Spleen (tissue), 11 donors: ENCODE measurements around the gene ICAM1. TPM values are rescaled to one million over a fixed set of nuclear protein-coding genes. Genes with fewer than 3 reads are reported as not detected.

ENCODE experiments used
- DNase-seq: peaks from one replicate; pipeline ENCODE4 v3.0.0-alpha.2; 2020
- H3K27ac ChIP-seq, 8 donors: fragments of 200-600 bp; sonication (generic) in 7 of 8; 1 replicate in 4 of 8; 2 replicates in 4 of 8; pipeline versions ENCODE4 v1.5.0 to v1.8.0; 2016 to 2021; ENCODE audit warnings: inconsistent platforms in 4 of 8, mild to moderate bottlenecking in 4 of 8, moderate library complexity in 1 of 8
- H3K27me3 ChIP-seq, 7 donors: fragments of 200-600 bp; sonication (generic) in 6 of 7; replicated peaks in 1 of 7; 1 replicate in 4 of 7; 2 replicates in 3 of 7; pipeline versions ENCODE4 v1.5.0 to v1.8.0; 2016 to 2021; ENCODE audit warnings: inconsistent platforms in 3 of 7, mild to moderate bottlenecking in 1 of 7
- H3K36me3 ChIP-seq, 6 donors: fragments of 200-600 bp; sonication (generic) in 5 of 6; 1 replicate in 4 of 6; 2 replicates in 2 of 6; pipeline versions ENCODE4 v1.5.0 to v1.8.0; 2016 to 2021; ENCODE audit warnings: inconsistent platforms in 2 of 6
- H3K4me1 ChIP-seq, 6 donors: fragments of 200-600 bp; sonication (generic) in 5 of 6; 1 replicate in 3 of 6; 2 replicates in 3 of 6; pipeline versions ENCODE4 v1.5.0 to v1.8.0; 2016 to 2021; ENCODE audit warnings: inconsistent platforms in 3 of 6
- H3K4me3 ChIP-seq, 8 donors: fragments of 200-600 bp; sonication (generic) in 7 of 8; 1 replicate in 4 of 8; 2 replicates in 4 of 8; pipeline versions ENCODE4 v1.5.0 to v1.8.0; 2016 to 2021; ENCODE audit warnings: inconsistent platforms in 4 of 8, mild to moderate bottlenecking in 4 of 8, moderate library complexity in 2 of 8
- H3K9me3 ChIP-seq, 8 donors: fragments of 200-600 bp; sonication (generic) in 7 of 8; 1 replicate in 4 of 8; 2 replicates in 4 of 8; pipeline versions ENCODE4 v1.5.0 to v1.8.0; 2016 to 2021; ENCODE audit warnings: inconsistent platforms in 4 of 8
- CTCF ChIP-seq, 11 experiments: fragments of 200-600 bp in 7 of 11; fragments of 450-650 bp in 4 of 11; sonication (generic) in 4 of 11; IDR thresholded peaks in 8 of 11; conservative IDR thresholded peaks in 3 of 11; 1 replicate in 7 of 11; 2 replicates in 4 of 11; pipeline versions ENCODE4 v1.4.0 to v1.8.0; 2016 to 2021; ENCODE audit warnings: antibody characterized with exemption in 11 of 11, inconsistent platforms in 4 of 11, mild to moderate bottlenecking in 1 of 11
- POLR2A ChIP-seq, 3 donors: fragments of 450-650 bp; IDR thresholded peaks; one replicate each; pipeline ENCODE4 v1.5.1; 2017; ENCODE audit warnings: antibody characterized with exemption in 3 of 3, mild to moderate bottlenecking in 1 of 3
- POLR2AphosphoS5 ChIP-seq, 3 donors: sonication (generic); formaldehyde crosslinking; IDR thresholded peaks; one replicate each; pipeline ENCODE4 v1.5.1; 2017; ENCODE audit warnings: antibody characterized with exemption in 3 of 3
- WGBS, 5 donors: extraction: QIAGEN DNeasy Blood & Tissue Kit in 3 of 5; methylation state at CpG; one replicate each; pipeline versions ENCODE4 v1.1.5 to v1.1.7; 2013 to 2018; 5-methylcytosine and 5-hydroxymethylcytosine counted together
- intact Hi-C: fragments of 100-400 bp; cut with DNase I; formaldehyde crosslinking; loops from one replicate; pipeline ENCODE4 v1.15.0; 2023; ENCODE audit warnings: low total_unique reads
- polyA plus RNA-seq, 3 donors: library from polyadenylated mRNA; stranded (reverse); fragments of 200-250 nt; gene quantifications; one replicate each; pipeline ENCODE4 v1.2.1, GENCODE V29; 2013
- total RNA-seq, 7 donors: library from RNA; depleted of rRNA in 3 of 7; stranded (reverse); fragments of >200 nt in 3 of 7; fragmentation: NEBNext Ultra II Directional in 4 of 7; extraction: Animal tissue kit (Norgen Biotek cat#: 25700) in 4 of 7; gene quantifications; one replicate each; pipeline versions ENCODE4 v1.1.0 to v1.2.1, GENCODE V29; 2016 to 2021
- donor health status: healthy with polysubstance abuse.
- donor health status: DM: no; HTN: no; CAD: no; lungs with moderate emphysema.
- donor health status: DM: no; HTN: no; CAD: no.
- donor health status: Bipolar disorder and iron deficiency.
- donor health status: healthy.
- donor health status: DM: no; HTN: no; CAD: no.
- donor health status: DM: yes; HTN: yes; CAD: no.

The ICAM1 gene
- total and polyA plus RNA-seq, 10 donors = 12.8 to 163 (median 98.2) TPM

GRCh38 chr19:10305139-10305806 lies 34.4 kb downstream of the ICAM1 start:
- Histone ChIP-seq H3K27me3 (peaks cover 0 to 7% (median 0%) of the 10 kb centered on the region in 7 donors), H3K27ac (peak overlapping the region in 2 of 8 donors; percentile 34 to 64), H3K9me3 (no peaks in the 10 kb centered on the region), H3K36me3 (peaks cover 0 to 29% (median 3%) of the 10 kb centered on the region in 6 donors), H3K4me1 (peaks cover 0 to 20% (median 5%) of the 10 kb centered on the region in 6 donors), H3K4me3 (no peak overlapping the region)
- intact Hi-C loops = no loop called here
- 45 to 55% (median 52%) methylated on average over 14 to 17 of the region's 17 CpGs for WGBS, 5 donors
- TF ChIP-seq POLR2AphosphoS5 (IDR thresholded peaks at IDR 0.05) (no peak), CTCF (IDR thresholded peaks at IDR 0.05 in 8 of 11, conservative IDR thresholded peaks at IDR 0.05 in 3 of 11) (no peak), POLR2A (IDR thresholded peaks at IDR 0.05) (no peak)
- DNase-seq = no peak

GRCh38 chr19:10306327-10306726 lies 35.4 kb downstream of the ICAM1 start:
- WGBS, 5 donors = 79 to 92% (median 88%) methylated on average over 5 of the region's 5 CpGs
- peaks cover 0 to 7% (median 0%) of the 10 kb centered on the region in 7 donors for H3K27me3 ChIP-seq
- H3K27ac ChIP-seq = no peak overlapping the region
- DNase-seq = no peak
- intact Hi-C loops = no loop called here
- H3K36me3 ChIP-seq = peaks cover 0 to 38% (median 5%) of the 10 kb centered on the region in 6 donors
- H3K4me1 ChIP-seq = peaks cover 0 to 16% (median 4%) of the 10 kb centered on the region in 6 donors
- no peaks in the 10 kb centered on the region for H3K9me3 ChIP-seq
- no peak overlapping the region for H3K4me3 ChIP-seq
- no peak for TF ChIP-seq POLR2A (IDR thresholded peaks at IDR 0.05)
- TF ChIP-seq CTCF (IDR thresholded peaks at IDR 0.05 in 8 of 11, conservative IDR thresholded peaks at IDR 0.05 in 3 of 11) = no peak
- TF ChIP-seq POLR2AphosphoS5 (IDR thresholded peaks at IDR 0.05) = no peak

DNA sequence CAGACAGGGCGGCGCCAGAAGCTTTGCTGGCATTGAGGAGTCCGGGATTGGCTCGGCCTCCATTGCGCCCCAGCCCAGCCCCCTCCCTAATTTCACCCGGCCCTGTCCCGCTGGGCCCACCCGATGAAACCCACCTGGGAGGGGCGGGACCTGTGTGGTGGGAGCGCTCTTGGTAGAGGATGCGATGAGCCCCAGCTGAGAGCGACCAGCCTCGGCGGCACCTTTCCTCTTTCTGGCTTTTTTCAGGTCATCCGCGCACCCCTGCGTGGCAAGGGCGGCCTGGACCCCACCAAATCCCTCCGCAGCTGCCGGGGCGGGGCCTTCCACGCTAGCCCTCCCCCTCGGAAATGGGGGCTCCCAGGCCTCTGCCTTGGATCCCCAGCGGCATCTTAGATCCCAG lies 38.5 kb downstream of the ICAM1 start, which contains the start of gene ZGLP1:
TSS of gene ZGLP1 (minus strand) at position 393 of the 400 bp plus-strand sequence.
- DNase-seq = no peak
- intact Hi-C loops = no loop called here
- WGBS, 5 donors = 85 to 92% (median 91%) methylated on average over 15 to 24 of the region's 24 CpGs
- Histone ChIP-seq H3K9me3 (no peaks in the 10 kb centered on the region), H3K4me1 (peaks cover 0 to 19% (median 5%) of the 10 kb centered on the region in 6 donors), H3K36me3 (peaks cover 0 to 46% (median 5%) of the 10 kb centered on the region in 6 donors), H3K27ac (no peak within 1 kb of the TSS), H3K4me3 (no peak within 1 kb of the TSS), H3K27me3 (no peaks in the 10 kb centered on the region)
- TF ChIP-seq POLR2A (IDR thresholded peaks at IDR 0.05) = no peak
- TF ChIP-seq CTCF (IDR thresholded peaks at IDR 0.05 in 8 of 11, conservative IDR thresholded peaks at IDR 0.05 in 3 of 11) = no peak
- TF ChIP-seq POLR2AphosphoS5 (IDR thresholded peaks at IDR 0.05) = no peak
